NCI-H1694 treated with DMSO at 0.1 percent for 48 hours (cell line): Measurements from ENCODE around the gene JAG2.

ENCODE experiments used
- DNase-seq: peaks from one replicate; lab custom pipeline; 2025; lab: John Stamatoyannopoulos, UW

JAG2 gene

GRCh38 chr14:105139831-105140239, 28.7 kb downstream of the JAG2 start:
- DNase-seq = no peak

GRCh38 chr14:105139212-105139825, 29.3 kb downstream of the JAG2 start:
- DNase-seq = no peak

GRCh38 chr14:105138551-105139111, 29.9 kb downstream of the JAG2 start:
- DNase-seq = no peak

GRCh38 chr14:105138021-105138541, 30.5 kb downstream of the JAG2 start:
- DNase-seq = no peak

GRCh38 chr14:105137481-105138020, 31.0 kb downstream of the JAG2 start:
- no peak for DNase-seq

- DNase-seq = no peak
These were observed 31.9 kb downstream of the JAG2 start for GRCh38 chr14:105136401-105137322.

GRCh38 chr14:105135700-105136395, 32.7 kb downstream of the JAG2 start:
- DNase-seq = no peak

- DNase-seq = no peak
These were observed 35.5 kb downstream of the JAG2 start for GRCh38 chr14:105132921-105133654.

GRCh38 chr14:105131241-105131640, 37.3 kb downstream of the JAG2 start:
- peak; percentile 33 for DNase-seq

GRCh38 chr14:105128059-105128458, 40.5 kb downstream of the JAG2 start:
- no peak for DNase-seq

GRCh38 chr14:105126981-105127329, 41.6 kb downstream of the JAG2 start:
- DNase-seq = no peak

GRCh38 chr14:105126126-105126980, 42.2 kb downstream of the JAG2 start:
- no peak for DNase-seq

- no peak for DNase-seq
These were observed 43.8 kb downstream of the JAG2 start for GRCh38 chr14:105124823-105125222.

- DNase-seq = no peak
These were observed 44.4 kb downstream of the JAG2 start for GRCh38 chr14:105123981-105124765.

- DNase-seq = no peak
These were observed 45.4 kb downstream of the JAG2 start for GRCh38 chr14:105123064-105123665.

GRCh38 chr14:105120056-105120455, 48.5 kb downstream of the JAG2 start:
- no peak for DNase-seq

GRCh38 chr14:105119408-105120025, 49.1 kb downstream of the JAG2 start:
- DNase-seq = no peak

GRCh38 chr14:105118646-105119407, 49.7 kb downstream of the JAG2 start:
- DNase-seq = no peak
